H9 (cell line): Measurements from ENCODE around the gene RASSF8. TPM values are rescaled to one million over a fixed set of nuclear protein-coding genes. Genes with fewer than 3 reads are reported as not detected.

Experiments
- DNase-seq: peaks from one replicate; pipeline ENCODE4 v3.0.0-alpha.2; 2017
- H2AFZ ChIP-seq: one replicate; pipeline ENCODE4 v1.6.1; 2013; ENCODE audit warnings: mild to moderate bottlenecking, low read length, control low read depth, moderate library complexity
- H2AK5ac ChIP-seq: 2 replicates; pipeline ENCODE4 v1.6.1; 2013; ENCODE audit warnings: low read length, control low read depth, mixed read lengths; ENCODE audit not compliant: insufficient read length
- H2BK120ac ChIP-seq: one replicate; pipeline ENCODE4 v1.6.1; 2013; ENCODE audit warnings: low read depth, mild to moderate bottlenecking, low read length, control low read depth, inconsistent platforms; ENCODE audit not compliant: poor library complexity, severe bottlenecking
- H2BK12ac ChIP-seq: 2 replicates; pipeline ENCODE4 v1.6.1; 2013; ENCODE audit warnings: low read length, control low read depth, mixed read lengths, low read depth; ENCODE audit not compliant: insufficient read length
- H2BK15ac ChIP-seq: 2 replicates; pipeline ENCODE4 v1.6.1; 2013; ENCODE audit warnings: low read depth, low read length, control low read depth
- H2BK20ac ChIP-seq: one replicate; pipeline ENCODE4 v1.6.1; 2013; ENCODE audit warnings: low read depth, mild to moderate bottlenecking, low read length, control low read depth, inconsistent platforms; ENCODE audit not compliant: poor library complexity, severe bottlenecking
- H2BK5ac ChIP-seq: 2 replicates; pipeline ENCODE4 v1.6.1; 2013; ENCODE audit warnings: low read length, control low read depth, mixed read lengths; ENCODE audit not compliant: insufficient read length
- H3K14ac ChIP-seq: 2 replicates; pipeline ENCODE4 v1.6.1; 2013; ENCODE audit warnings: low read length, control low read depth; ENCODE audit not compliant: insufficient read depth
- H3K18ac ChIP-seq: 2 replicates; pipeline ENCODE4 v1.6.1; 2013; ENCODE audit warnings: low read depth, mild to moderate bottlenecking, mixed read lengths, low read length, control low read depth; ENCODE audit not compliant: insufficient read length
- H3K23ac ChIP-seq: 2 replicates; pipeline ENCODE4 v1.6.1; 2013; ENCODE audit warnings: low read length, control low read depth, mixed read lengths, low read depth; ENCODE audit not compliant: insufficient read length
- H3K23me2 ChIP-seq: 2 replicates; pipeline ENCODE4 v1.6.1; 2013; ENCODE audit warnings: low read depth, mild to moderate bottlenecking, mixed read lengths, low read length, control low read depth; ENCODE audit not compliant: insufficient read length, poor library complexity, severe bottlenecking
- H3K27ac ChIP-seq: 2 replicates; pipeline ENCODE4 v1.5.1; 2013; ENCODE audit warnings: low read length, control low read depth, mixed read lengths, low read depth; ENCODE audit not compliant: insufficient read length
- H3K27me3 ChIP-seq: 2 replicates; pipeline ENCODE4 v1.6.1; 2013; ENCODE audit warnings: low read length, control low read depth, inconsistent platforms; ENCODE audit not compliant: insufficient read depth
- H3K4ac ChIP-seq: 2 replicates; pipeline ENCODE4 v1.6.1; 2013; ENCODE audit warnings: low read depth, mild to moderate bottlenecking, control low read depth, inconsistent platforms, low read length, moderate library complexity
- H3K4me1 ChIP-seq: 2 replicates; pipeline ENCODE4 v1.6.1; 2013; ENCODE audit warnings: low read length, control low read depth, inconsistent platforms; ENCODE audit not compliant: insufficient read depth
- H3K4me2 ChIP-seq: 2 replicates; pipeline ENCODE4 v1.6.1; 2013; ENCODE audit warnings: low read length, control low read depth, mixed read lengths; ENCODE audit not compliant: insufficient read length, insufficient read depth
- H3K56ac ChIP-seq: 2 replicates; pipeline ENCODE4 v1.6.1; 2013; ENCODE audit warnings: low read depth, mild to moderate bottlenecking, mixed read lengths, low read length, control low read depth; ENCODE audit not compliant: insufficient read length
- H3K79me1 ChIP-seq: 2 replicates; pipeline ENCODE4 v1.6.1; 2013; ENCODE audit warnings: low read depth, mild to moderate bottlenecking, moderate library complexity, low read length, control low read depth, inconsistent platforms; ENCODE audit not compliant: insufficient read depth, poor library complexity, severe bottlenecking
- H3K79me2 ChIP-seq: 2 replicates; pipeline ENCODE4 v1.6.1; 2013; ENCODE audit warnings: low read length, control low read depth, inconsistent platforms; ENCODE audit not compliant: insufficient read depth
- H3K9ac ChIP-seq: 2 replicates; pipeline ENCODE4 v1.6.1; 2013; ENCODE audit warnings: low read length, control low read depth, mixed read lengths; ENCODE audit not compliant: insufficient read length; ENCODE audit errors: extremely low read depth
- H3K9me3 ChIP-seq: one replicate; pipeline ENCODE4 v1.6.1; 2013; ENCODE audit warnings: low read depth, low read length, inconsistent platforms; ENCODE audit not compliant: control insufficient read depth
- H3T11ph ChIP-seq: one replicate; pipeline ENCODE4 v1.6.1; 2013; ENCODE audit warnings: mild to moderate bottlenecking, low read length, control low read depth, inconsistent platforms
- H4K20me1 ChIP-seq: one replicate; pipeline ENCODE4 v1.6.1; 2013; ENCODE audit not compliant: control insufficient read depth, insufficient read length, insufficient read depth
- H4K5ac ChIP-seq: 2 replicates; pipeline ENCODE4 v1.6.1; 2013; ENCODE audit warnings: low read depth, mild to moderate bottlenecking, mixed read lengths, low read length, control low read depth; ENCODE audit not compliant: insufficient read length
- H4K8ac ChIP-seq: replicated peaks from 2 replicates; pipeline ENCODE4 v1.6.1; 2013; ENCODE audit warnings: low read length, control low read depth, mixed read lengths, low read depth; ENCODE audit not compliant: insufficient read length
- H4K91ac ChIP-seq: 2 replicates; pipeline ENCODE4 v1.6.1; 2013; ENCODE audit warnings: low read depth, mild to moderate bottlenecking, moderate library complexity, mixed read lengths, low read length, control low read depth; ENCODE audit not compliant: insufficient read length
- H3K27ac Mint-ChIP-seq, 3 experiments: 2 replicates in 2 of 3; 3 replicates in 1 of 3; pipeline ENCODE4 v1.8.0; 2020 to 2021; ENCODE audit warnings: mixed read lengths in 3 of 3, mild to moderate bottlenecking in 1 of 3, moderate library complexity in 1 of 3
- H3K27me3 Mint-ChIP-seq: 2 replicates; pipeline ENCODE4 v1.8.0; 2021; ENCODE audit warnings: low read depth, mild to moderate bottlenecking, moderate library complexity, mixed read lengths
- H3K36me3 Mint-ChIP-seq, 3 experiments: 2 replicates in 2 of 3; 3 replicates in 1 of 3; pipeline ENCODE4 v1.8.0; 2020 to 2021; ENCODE audit warnings: low read depth in 3 of 3, mixed read lengths in 3 of 3; ENCODE audit not compliant: insufficient read depth in 1 of 3
- H3K4me1 Mint-ChIP-seq, 2 experiments: 2 replicates each; pipeline ENCODE4 v1.8.0; 2020; ENCODE audit warnings: mixed read lengths in 2 of 2
- H3K4me3 Mint-ChIP-seq, 2 experiments: 2 replicates in 1 of 2; 3 replicates in 1 of 2; pipeline ENCODE4 v1.8.0; 2020 to 2021; ENCODE audit warnings: mild to moderate bottlenecking in 2 of 2, mixed read lengths in 2 of 2, moderate library complexity in 1 of 2
- H3K9me3 Mint-ChIP-seq, 2 experiments: 2 replicates in 1 of 2; 3 replicates in 1 of 2; pipeline ENCODE4 v1.8.0; 2020; ENCODE audit warnings: mild to moderate bottlenecking in 2 of 2, mixed read lengths in 2 of 2, moderate library complexity in 1 of 2
- CTCF ChIP-seq: fragments of 200-600 bp; sonication (generic); conservative IDR thresholded peaks from 3 replicates; pipeline ENCODE4 v1.8.0; 2021; ENCODE audit warnings: antibody characterized with exemption, mild to moderate bottlenecking
- WGBS: extraction: QIAGEN DNeasy Blood & Tissue Kit; methylation state at CpG from one replicate; pipeline ENCODE4 v1.1.7; 2013; ENCODE audit warnings: missing lambda C conversion rate, low lambda C conversion rate, mixed read lengths; ENCODE audit not compliant: insufficient read length; ENCODE audit errors: extremely low coverage; 5-methylcytosine and 5-hydroxymethylcytosine counted together
- total RNA-seq: library from RNA; stranded (reverse); gene quantifications from 2 replicates; pipeline ENCODE4 v1.2.1, GENCODE V29; 2021

Gene RASSF8
- total RNA-seq, 1 experiment from 2014 or later = 38.8 TPM

GRCh38 chr12:26026713-26027112 is 68.2 kb downstream of the RASSF8 start:
- TF ChIP-seq CTCF = no peak
- Histone ChIP-seq H2BK5ac (no peak overlapping the region), H3K23me2 (no peaks in the 10 kb centered on the region), H2AFZ (no peak overlapping the region), H3T11ph (no peak overlapping the region), H3K18ac (no peak overlapping the region), H3K27ac (no peak overlapping the region), H3K56ac (no peak overlapping the region), H3K9ac (no peak overlapping the region), H2BK20ac (no peak overlapping the region), H2BK120ac (no peak overlapping the region), H4K91ac (no peak overlapping the region), H4K8ac (no peak overlapping the region), H4K5ac (no peak overlapping the region), H3K23ac (no peak overlapping the region), H4K20me1 (no peaks in the 10 kb centered on the region), H3K9me3 (no peaks in the 10 kb centered on the region), H2BK15ac (no peak overlapping the region), H3K79me2 (no peaks in the 10 kb centered on the region; the same call in 1 of the 2 replicates), H3K79me1 (no peaks in the 10 kb centered on the region), H2BK12ac (no peak overlapping the region), H2AK5ac (no peak overlapping the region), H3K27me3 (no peaks in the 10 kb centered on the region), H3K4ac (no peak overlapping the region), H3K4me1 (no peaks in the 10 kb centered on the region), H3K4me2 (no peak overlapping the region), H3K14ac (no peak overlapping the region)
- H3K27ac Mint-ChIP-seq = no peak overlapping the region; a peak in 1 of 7 replicates
- H3K9me3 Mint-ChIP-seq = no peaks in the 10 kb centered on the region; a peak in 1 of 5 replicates
- no peak for DNase-seq
- H3K4me1 Mint-ChIP-seq = peaks cover 13 to 17% of the 10 kb centered on the region in 2 experiments
- no CpG with 5 or more reads among the region's 1 CpG for WGBS
- peaks cover 0 to 4% (median 2%) of the 10 kb centered on the region in 3 experiments; a peak in 4 of 7 replicates for H3K36me3 Mint-ChIP-seq
- no peak overlapping the region for H3K4me3 Mint-ChIP-seq
- no peaks in the 10 kb centered on the region for H3K27me3 Mint-ChIP-seq
